Kidney (tissue), 14 donors: Measurements from ENCODE around the gene PNPLA7. TPM values are rescaled to one million over a fixed set of nuclear protein-coding genes. Genes with fewer than 3 reads are reported as not detected.

ENCODE experiments used
- DNase-seq, 5 donors: peaks; one replicate each; pipeline ENCODE4 v3.0.0-alpha.2; 2013 to 2020
- FAIRE-seq: peaks from 2 replicates; lab custom pipeline; 2012; peaks lifted over from hg19 to GRCh38; lab: Jason Lieb, UNC
- H3K27ac ChIP-seq, 2 donors: one replicate each; pipeline ENCODE4 v1.7.0; 2013; ENCODE audit warnings: low read depth in 2 of 2, low read length in 2 of 2, inconsistent platforms in 1 of 2
- H3K27me3 ChIP-seq: one replicate; pipeline ENCODE4 v1.7.1; 2013; ENCODE audit warnings: low read length, inconsistent platforms; ENCODE audit not compliant: control insufficient read depth, insufficient read depth
- H3K36me3 ChIP-seq, 3 donors: one replicate each; pipeline versions ENCODE4 v1.7.0 to v1.7.1; 2013; ENCODE audit warnings: low read length in 3 of 3, control low read depth in 1 of 3, inconsistent platforms in 1 of 3; ENCODE audit not compliant: insufficient read depth in 3 of 3, control insufficient read depth in 2 of 3
- H3K4me1 ChIP-seq, 3 donors: one replicate each; pipeline versions ENCODE4 v1.7.0 to v1.7.1; 2013; ENCODE audit warnings: low read length in 3 of 3, inconsistent platforms in 1 of 3, low read depth in 1 of 3; ENCODE audit not compliant: control insufficient read depth in 2 of 3, insufficient read depth in 2 of 3
- H3K4me3 ChIP-seq, 3 donors: one replicate each; pipeline versions ENCODE4 v1.7.0 to v1.8.1; 2013; ENCODE audit warnings: low read length in 3 of 3, control low read depth in 1 of 3, inconsistent platforms in 1 of 3
- H3K9ac ChIP-seq, 3 donors: one replicate each; pipeline versions ENCODE4 v1.7.0 to v1.7.1; 2013; ENCODE audit warnings: low read length in 3 of 3, control low read depth in 1 of 3, inconsistent platforms in 1 of 3
- H3K9me3 ChIP-seq, 3 donors: one replicate each; pipeline versions ENCODE4 v1.7.0 to v1.7.1; 2013; ENCODE audit warnings: low read length in 3 of 3, control low read depth in 1 of 3, inconsistent platforms in 1 of 3; ENCODE audit not compliant: control insufficient read depth in 2 of 3, insufficient read depth in 1 of 3
- CTCF ChIP-seq: IDR thresholded peaks from 3 replicates; pipeline ENCODE4 v1.5.1; 2012; ENCODE audit warnings: mild to moderate bottlenecking, moderate library complexity, borderline replicate concordance; ENCODE audit not compliant: insufficient read depth; ENCODE audit errors: extremely low read depth
- intact Hi-C: fragments of 100-400 bp; cut with DNase I; formaldehyde crosslinking; loops from one replicate; pipeline ENCODE4 v1.11.1; 2022
- polyA plus RNA-seq: library from polyadenylated mRNA; stranded (reverse); fragments of 350-450 nt; fragmentation: Illumina TruSeq; extraction: RNeasy Lipid Tissue Mini Kit (QIAGEN cat#74804); gene quantifications from one replicate; pipeline ENCODE4 v1.2.3, GENCODE V29; 2014; ENCODE audit warnings: low read depth, low replicate concordance; ENCODE audit not compliant: insufficient read depth
- total RNA-seq: library from RNA; stranded (reverse); fragmentation: NEBNext Ultra II Directional; extraction: Animal tissue kit (Norgen Biotek cat#: 25700); gene quantifications from one replicate; pipeline ENCODE4 v1.2.1, GENCODE V29; 2021
- donor health status: control.
- donor health status: control.
- donor health status: control.
- donor health status: control.
- donor health status: control.
- donor health status: DM: yes; HTN: yes; CAD: no.
- donor health status: Normal renal cell carcinoma (clear cell type).

The PNPLA7 gene
- total and polyA plus RNA-seq, 2 donors from 2014 or later, result 2.1 to 9.6 TPM

- H3K36me3 ChIP-seq, result no peaks in the 10 kb centered on the region
- DNase-seq, result peak; percentile 48 to 87 (median 68)
- no peaks in the 10 kb centered on the region for H3K9me3 ChIP-seq
- no peak for TF ChIP-seq CTCF
- no peaks in the 10 kb centered on the region for H3K27me3 ChIP-seq
- peaks cover 0 to 11% (median 0%) of the 10 kb centered on the region in 3 donors for H3K4me1 ChIP-seq
- no peak within 1 kb of the TSS for H3K27ac ChIP-seq
- no peak within 1 kb of the TSS for H3K9ac ChIP-seq
- no peak for FAIRE-seq
- H3K4me3 ChIP-seq, result peak within 1 kb of the TSS in 1 of 3 donors; percentile 14
- intact Hi-C loops, result no loop called here
Measured at GRCh38 chr9:137441289-137441934, 108.8 kb downstream of the PNPLA7 start, which contains the start of gene ENTPD8. TSS of gene ENTPD8 (minus strand) at chr9:137441357. CDS start at chr9:137438285, 3,072 bp downstream.

- H3K27me3 ChIP-seq, result no peaks in the 10 kb centered on the region
- DNase-seq, result peak in 1 of 5 donors; percentile 66
Measured at GRCh38 chr9:137439158-137439714, 111.0 kb downstream of the PNPLA7 start.

GRCh38 chr9:137438591-137439157, 111.5 kb downstream of the PNPLA7 start:
- peaks cover 0 to 7% (median 0%) of the 10 kb centered on the region in 3 donors for H3K4me1 ChIP-seq
- no peaks in the 10 kb centered on the region for H3K36me3 ChIP-seq
- TF ChIP-seq CTCF, result no peak
- H3K27ac ChIP-seq, result no peak overlapping the region
- H3K4me3 ChIP-seq, result no peak overlapping the region
- FAIRE-seq, result no peak
- DNase-seq, result peak in 1 of 5 donors; percentile 75
- no peak overlapping the region for H3K9ac ChIP-seq
- no peaks in the 10 kb centered on the region for H3K9me3 ChIP-seq
- intact Hi-C loops, result no loop called here
- no peaks in the 10 kb centered on the region for H3K27me3 ChIP-seq

More at GRCh38 chr9:137439158-137439714, 111.0 kb downstream of the PNPLA7 start:
- Histone ChIP-seq H3K9ac (no peak overlapping the region), H3K4me3 (no peak overlapping the region), H3K27ac (no peak overlapping the region), H3K4me1 (peaks cover 0 to 7% (median 0%) of the 10 kb centered on the region in 3 donors), H3K9me3 (no peaks in the 10 kb centered on the region), H3K36me3 (no peaks in the 10 kb centered on the region)
- TF ChIP-seq CTCF, result no peak
- intact Hi-C loops, result no loop called here
- FAIRE-seq, result no peak
